ENCODE results near the gene NAP1L1.

DNA sequence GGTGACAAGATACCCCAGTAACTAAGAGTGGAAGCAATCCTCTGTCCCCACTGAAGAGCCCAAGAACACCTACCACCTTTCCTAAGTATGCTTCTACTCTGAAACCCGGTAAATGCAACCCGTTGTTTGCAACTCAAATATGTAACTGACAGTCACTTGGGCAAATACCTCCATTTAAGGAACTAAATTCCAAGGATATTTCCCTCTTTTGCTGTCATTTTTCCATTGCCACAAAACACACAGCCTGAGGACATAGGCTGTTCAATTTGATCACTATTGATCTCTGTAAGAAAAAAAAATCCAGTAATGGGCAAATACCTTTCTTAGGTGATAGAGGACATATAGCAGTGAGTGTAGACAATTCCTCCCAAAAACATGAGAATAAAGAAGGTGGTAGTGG is 46.3 kb downstream of the NAP1L1 start:
- TF ChIP-seq, protein P1, sequence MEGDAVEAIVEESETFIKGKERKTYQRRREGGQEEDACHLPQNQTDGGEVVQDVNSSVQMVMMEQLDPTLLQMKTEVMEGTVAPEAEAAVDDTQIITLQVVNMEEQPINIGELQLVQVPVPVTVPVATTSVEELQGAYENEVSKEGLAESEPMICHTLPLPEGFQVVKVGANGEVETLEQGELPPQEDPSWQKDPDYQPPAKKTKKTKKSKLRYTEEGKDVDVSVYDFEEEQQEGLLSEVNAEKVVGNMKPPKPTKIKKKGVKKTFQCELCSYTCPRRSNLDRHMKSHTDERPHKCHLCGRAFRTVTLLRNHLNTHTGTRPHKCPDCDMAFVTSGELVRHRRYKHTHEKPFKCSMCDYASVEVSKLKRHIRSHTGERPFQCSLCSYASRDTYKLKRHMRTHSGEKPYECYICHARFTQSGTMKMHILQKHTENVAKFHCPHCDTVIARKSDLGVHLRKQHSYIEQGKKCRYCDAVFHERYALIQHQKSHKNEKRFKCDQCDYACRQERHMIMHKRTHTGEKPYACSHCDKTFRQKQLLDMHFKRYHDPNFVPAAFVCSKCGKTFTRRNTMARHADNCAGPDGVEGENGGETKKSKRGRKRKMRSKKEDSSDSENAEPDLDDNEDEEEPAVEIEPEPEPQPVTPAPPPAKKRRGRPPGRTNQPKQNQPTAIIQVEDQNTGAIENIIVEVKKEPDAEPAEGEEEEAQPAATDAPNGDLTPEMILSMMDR (conservative IDR thresholded peaks at IDR 0.05; ENCODE audit: low read depth, low read length): no peak
- TF ChIP-seq EZH2 (IDR thresholded peaks at IDR 0.05; ENCODE audit: borderline replicate concordance, low read depth, low read length, poor library complexity, severe bottlenecking): no peak

All from A673 (cell line).